SK-N-SH treated with all-trans-retinoic acid at 6 μM for 48 hours (cell line): Measurements from ENCODE around the gene ZCCHC24.

ENCODE experiments used
- ARNTL ChIP-seq: fragments of 450-650 bp; formaldehyde crosslinking; IDR thresholded peaks from 2 replicates; pipeline ENCODE4 v1.5.0; 2020; ENCODE audit warnings: low read depth, mild to moderate bottlenecking, moderate library complexity, borderline replicate concordance
- CREB5 ChIP-seq: fragments of 250-450 bp; sonication (Bioruptor Pico); IDR thresholded peaks from 2 replicates; pipeline ENCODE4 v1.5.1; 2020; ENCODE audit warnings: low read depth, mild to moderate bottlenecking, moderate library complexity
- ISL1 ChIP-seq: fragments of 250-450 bp; sonication (Bioruptor Pico); IDR thresholded peaks from 2 replicates; pipeline ENCODE4 v2.1.2; 2022; ENCODE audit warnings: mild to moderate bottlenecking, moderate library complexity
- POU6F1 ChIP-seq: fragments of 250-450 bp; sonication (Bioruptor Pico); IDR thresholded peaks from 2 replicates; pipeline ENCODE4 v1.8.0; 2021; ENCODE audit warnings: low read depth, mild to moderate bottlenecking, moderate library complexity, borderline replicate concordance
- PPARA ChIP-seq: fragments of 250-450 bp; sonication (Bioruptor Pico); IDR thresholded peaks from 2 replicates; pipeline ENCODE4 v1.5.0; 2020; ENCODE audit warnings: mild to moderate bottlenecking, borderline replicate concordance
- RARB ChIP-seq: fragments of 250-450 bp; sonication (Bioruptor Pico); IDR thresholded peaks from 2 replicates; pipeline ENCODE4 v1.8.0; 2021; ENCODE audit warnings: mild to moderate bottlenecking, moderate library complexity
- ZFP3 ChIP-seq: fragments of 250-450 bp; sonication (Bioruptor Pico); IDR thresholded peaks from 2 replicates; pipeline ENCODE4 v1.5.0; 2020; ENCODE audit warnings: mild to moderate bottlenecking, moderate library complexity
- ZNF8 ChIP-seq: fragments of 450-650 bp; formaldehyde crosslinking; IDR thresholded peaks from 2 replicates; pipeline ENCODE4 v1.5.0; 2020; ENCODE audit warnings: mild to moderate bottlenecking, moderate library complexity
- TF ChIP-seq, protein P1 (sequence below): fragments of 250-450 bp; sonication (Bioruptor Pico); IDR thresholded peaks from 2 replicates; pipeline ENCODE4 v1.5.1; 2021; ENCODE audit warnings: mild to moderate bottlenecking, moderate library complexity
- TF ChIP-seq, protein P2 (sequence below): fragments of 250-450 bp; sonication (Bioruptor Pico); IDR thresholded peaks from 2 replicates; pipeline ENCODE4 v1.5.0; 2020; ENCODE audit warnings: mild to moderate bottlenecking, moderate library complexity

GRCh38 chr10:79458483-79458882 lies 13.1 kb upstream of the ZCCHC24 start:
- TF ChIP-seq RARB (CRISPR knock-in tag) (no peak), ISL1 (CRISPR knock-in tag) (no peak), ZFP3 (CRISPR knock-in tag) (no peak), ARNTL (CRISPR knock-in tag) (no peak), POU6F1 (CRISPR knock-in tag) (no peak), CREB5 (CRISPR knock-in tag) (no peak), PPARA (CRISPR knock-in tag) (no peak), ZNF8 (CRISPR knock-in tag) (no peak)
- TF ChIP-seq, protein P1, sequence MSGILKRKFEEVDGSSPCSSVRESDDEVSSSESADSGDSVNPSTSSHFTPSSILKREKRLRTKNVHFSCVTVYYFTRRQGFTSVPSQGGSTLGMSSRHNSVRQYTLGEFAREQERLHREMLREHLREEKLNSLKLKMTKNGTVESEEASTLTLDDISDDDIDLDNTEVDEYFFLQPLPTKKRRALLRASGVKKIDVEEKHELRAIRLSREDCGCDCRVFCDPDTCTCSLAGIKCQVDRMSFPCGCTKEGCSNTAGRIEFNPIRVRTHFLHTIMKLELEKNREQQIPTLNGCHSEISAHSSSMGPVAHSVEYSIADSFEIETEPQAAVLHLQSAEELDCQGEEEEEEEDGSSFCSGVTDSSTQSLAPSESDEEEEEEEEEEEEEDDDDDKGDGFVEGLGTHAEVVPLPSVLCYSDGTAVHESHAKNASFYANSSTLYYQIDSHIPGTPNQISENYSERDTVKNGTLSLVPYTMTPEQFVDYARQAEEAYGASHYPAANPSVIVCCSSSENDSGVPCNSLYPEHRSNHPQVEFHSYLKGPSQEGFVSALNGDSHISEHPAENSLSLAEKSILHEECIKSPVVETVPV (CRISPR knock-in tag): no peak
- TF ChIP-seq, protein P2, sequence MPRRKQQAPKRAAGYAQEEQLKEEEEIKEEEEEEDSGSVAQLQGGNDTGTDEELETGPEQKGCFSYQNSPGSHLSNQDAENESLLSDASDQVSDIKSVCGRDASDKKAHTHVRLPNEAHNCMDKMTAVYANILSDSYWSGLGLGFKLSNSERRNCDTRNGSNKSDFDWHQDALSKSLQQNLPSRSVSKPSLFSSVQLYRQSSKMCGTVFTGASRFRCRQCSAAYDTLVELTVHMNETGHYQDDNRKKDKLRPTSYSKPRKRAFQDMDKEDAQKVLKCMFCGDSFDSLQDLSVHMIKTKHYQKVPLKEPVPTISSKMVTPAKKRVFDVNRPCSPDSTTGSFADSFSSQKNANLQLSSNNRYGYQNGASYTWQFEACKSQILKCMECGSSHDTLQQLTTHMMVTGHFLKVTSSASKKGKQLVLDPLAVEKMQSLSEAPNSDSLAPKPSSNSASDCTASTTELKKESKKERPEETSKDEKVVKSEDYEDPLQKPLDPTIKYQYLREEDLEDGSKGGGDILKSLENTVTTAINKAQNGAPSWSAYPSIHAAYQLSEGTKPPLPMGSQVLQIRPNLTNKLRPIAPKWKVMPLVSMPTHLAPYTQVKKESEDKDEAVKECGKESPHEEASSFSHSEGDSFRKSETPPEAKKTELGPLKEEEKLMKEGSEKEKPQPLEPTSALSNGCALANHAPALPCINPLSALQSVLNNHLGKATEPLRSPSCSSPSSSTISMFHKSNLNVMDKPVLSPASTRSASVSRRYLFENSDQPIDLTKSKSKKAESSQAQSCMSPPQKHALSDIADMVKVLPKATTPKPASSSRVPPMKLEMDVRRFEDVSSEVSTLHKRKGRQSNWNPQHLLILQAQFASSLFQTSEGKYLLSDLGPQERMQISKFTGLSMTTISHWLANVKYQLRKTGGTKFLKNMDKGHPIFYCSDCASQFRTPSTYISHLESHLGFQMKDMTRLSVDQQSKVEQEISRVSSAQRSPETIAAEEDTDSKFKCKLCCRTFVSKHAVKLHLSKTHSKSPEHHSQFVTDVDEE (CRISPR knock-in tag): no peak
